NCI-H1092 treated with DMSO at 0.1 percent for 48 hours (cell line): ENCODE data around the gene SMTNL1.

Source experiments
- DNase-seq: peaks from one replicate; lab custom pipeline; 2025; lab: John Stamatoyannopoulos, UW

Gene SMTNL1

GRCh38 chr11:57536947-57537619 lies at the start of gene SMTNL1:
TSS of gene SMTNL1 (plus strand) at chr11:57537595. CDS start at chr11:57542643, 5,048 bp downstream.
- no peak for DNase-seq

- no peak for DNase-seq
Observed at GRCh38 chr11:57487920-57488659, 49.3 kb upstream of the SMTNL1 start.

- DNase-seq, result no peak
Observed at GRCh38 chr11:57490456-57491248, 46.7 kb upstream of the SMTNL1 start.

- no peak for DNase-seq
Observed at GRCh38 chr11:57491371-57492061, 45.9 kb upstream of the SMTNL1 start.

- peak; percentile 41 for DNase-seq
Observed at GRCh38 chr11:57493507-57494503, 43.6 kb upstream of the SMTNL1 start.

- DNase-seq, result no peak
Observed at GRCh38 chr11:57496109-57496820, 41.1 kb upstream of the SMTNL1 start.

GRCh38 chr11:57497303-57498247 lies 39.8 kb upstream of the SMTNL1 start:
- no peak for DNase-seq

GRCh38 chr11:57498540-57498939 lies 38.9 kb upstream of the SMTNL1 start:
- DNase-seq, result no peak

- DNase-seq, result peak; percentile 94
Observed at GRCh38 chr11:57499413-57499982, 37.9 kb upstream of the SMTNL1 start.

- DNase-seq, result no peak
Observed at GRCh38 chr11:57499983-57500461, 37.4 kb upstream of the SMTNL1 start.

- DNase-seq, result no peak
Observed at GRCh38 chr11:57500515-57500914, 36.9 kb upstream of the SMTNL1 start.

- DNase-seq, result no peak
Observed at GRCh38 chr11:57500926-57501325, 36.5 kb upstream of the SMTNL1 start.

- DNase-seq, result no peak
Observed at GRCh38 chr11:57501953-57502352, 35.4 kb upstream of the SMTNL1 start.

- DNase-seq, result no peak
Observed at GRCh38 chr11:57502376-57502775, 35.0 kb upstream of the SMTNL1 start.

GRCh38 chr11:57502870-57503269 lies 34.5 kb upstream of the SMTNL1 start:
- no peak for DNase-seq

- no peak for DNase-seq
Observed at GRCh38 chr11:57504511-57504910, 32.9 kb upstream of the SMTNL1 start.

GRCh38 chr11:57506522-57506921 lies 30.9 kb upstream of the SMTNL1 start:
- DNase-seq, result no peak

GRCh38 chr11:57508341-57509170 lies 28.8 kb upstream of the SMTNL1 start:
- DNase-seq, result no peak
